ENCODE measurements around the gene FHOD3.

GRCh38 chr18:36325846-36326245 is 28.3 kb downstream of the FHOD3 start:
- TF ChIP-seq SP1 (IDR thresholded peaks at IDR 0.05; ENCODE audit: low read depth, low read length) (no peak), KDM1A (IDR thresholded peaks at IDR 0.05; ENCODE audit: borderline replicate concordance, low read length) (no peak), GABPA (IDR thresholded peaks at IDR 0.05; ENCODE audit: borderline replicate concordance, insufficient read depth, low read length) (no peak), CTCF (IDR thresholded peaks at IDR 0.05; ENCODE audit: control extremely low read depth in 1 of 3, insufficient read depth in 1 of 3, low read depth in 1 of 3, low read length in 3 of 3) (no peak), RFX5 (IDR thresholded peaks at IDR 0.05; ENCODE audit: borderline replicate concordance, low read depth, low read length) (no peak)
